Ascending aorta (tissue), 2 donors: ENCODE measurements around the gene ADAMTS2. TPM values are rescaled to one million over a fixed set of nuclear protein-coding genes. Genes with fewer than 3 reads are reported as not detected.

ENCODE experiments used
- DNase-seq, 2 donors: peaks; one replicate each; pipeline ENCODE4 v3.0.0-alpha.2; 2019; ENCODE audit warnings: low spot score in 2 of 2
- H3K27ac ChIP-seq, 2 donors: fragments of 200-600 bp; sonication (generic); one replicate each; pipeline ENCODE4 v1.5.1; 2016 to 2017; ENCODE audit warnings: mild to moderate bottlenecking in 1 of 2
- H3K27me3 ChIP-seq: fragments of 200-600 bp; sonication (generic); one replicate; pipeline ENCODE4 v1.5.1; 2017
- H3K36me3 ChIP-seq, 2 donors: fragments of 200-600 bp; sonication (generic); one replicate each; pipeline ENCODE4 v1.5.1; 2016
- H3K4me1 ChIP-seq, 2 donors: fragments of 200-600 bp; sonication (generic); one replicate each; pipeline ENCODE4 v1.5.1; 2016 to 2017; ENCODE audit warnings: mild to moderate bottlenecking in 1 of 2
- H3K4me3 ChIP-seq, 2 donors: fragments of 200-600 bp; sonication (generic); one replicate each; pipeline ENCODE4 v1.5.1; 2016 to 2017; ENCODE audit warnings: mild to moderate bottlenecking in 1 of 2
- H3K9me3 ChIP-seq, 2 donors: fragments of 200-600 bp; sonication (generic); one replicate each; pipeline ENCODE4 v1.5.1; 2016
- CTCF ChIP-seq, 3 experiments: fragments of 200-600 bp in 2 of 3; fragments of 450-650 bp in 1 of 3; sonication (generic) in 2 of 3; IDR thresholded peaks; one replicate each; pipeline ENCODE4 v1.5.1; 2016 to 2019; ENCODE audit warnings: antibody characterized with exemption in 3 of 3, mild to moderate bottlenecking in 1 of 3, moderate library complexity in 1 of 3
- intact Hi-C: fragments of 100-400 bp; cut with DNase I; formaldehyde crosslinking; loops from one replicate; pipeline ENCODE4 v1.15.1; 2023
- total RNA-seq: library from RNA; depleted of rRNA; stranded (reverse); fragments of >200 nt; gene quantifications from one replicate; pipeline ENCODE4 v1.1.0, GENCODE V29; 2016

ADAMTS2 gene
- total RNA-seq, 1 donor from 2014 or later: 51.0 TPM

GRCh38 chr5:179134511-179134910, 210.8 kb downstream of the ADAMTS2 start:
- intact Hi-C loops: no loop called here
- no peaks in the 10 kb centered on the region for H3K4me1 ChIP-seq
- no peak overlapping the region for H3K27ac ChIP-seq
- H3K27me3 ChIP-seq: no peaks in the 10 kb centered on the region
- TF ChIP-seq CTCF (IDR thresholded peaks at IDR 0.05): no peak
- H3K9me3 ChIP-seq: no peaks in the 10 kb centered on the region
- H3K4me3 ChIP-seq: no peak overlapping the region
- no peak for DNase-seq
- peaks cover 13 to 20% of the 10 kb centered on the region in 2 donors for H3K36me3 ChIP-seq

- Histone ChIP-seq H3K27me3 (no peaks in the 10 kb centered on the region), H3K4me1 (no peaks in the 10 kb centered on the region), H3K9me3 (no peaks in the 10 kb centered on the region), H3K4me3 (no peak overlapping the region), H3K36me3 (peaks cover 15 to 25% of the 10 kb centered on the region in 2 donors), H3K27ac (no peak overlapping the region)
- no peak for TF ChIP-seq CTCF (IDR thresholded peaks at IDR 0.05)
- DNase-seq: no peak
- intact Hi-C loops: no loop called here
Measured at GRCh38 chr5:179132586-179133355, 212.5 kb downstream of the ADAMTS2 start.

- Histone ChIP-seq H3K4me1 (no peaks in the 10 kb centered on the region), H3K27ac (no peak overlapping the region), H3K4me3 (no peak overlapping the region), H3K36me3 (peaks cover 15 to 32% of the 10 kb centered on the region in 2 donors), H3K27me3 (no peaks in the 10 kb centered on the region), H3K9me3 (no peaks in the 10 kb centered on the region)
- intact Hi-C loops: no loop called here
- TF ChIP-seq CTCF (IDR thresholded peaks at IDR 0.05): no peak
- no peak for DNase-seq
Measured at GRCh38 chr5:179131886-179132585, 213.2 kb downstream of the ADAMTS2 start.

DNA sequence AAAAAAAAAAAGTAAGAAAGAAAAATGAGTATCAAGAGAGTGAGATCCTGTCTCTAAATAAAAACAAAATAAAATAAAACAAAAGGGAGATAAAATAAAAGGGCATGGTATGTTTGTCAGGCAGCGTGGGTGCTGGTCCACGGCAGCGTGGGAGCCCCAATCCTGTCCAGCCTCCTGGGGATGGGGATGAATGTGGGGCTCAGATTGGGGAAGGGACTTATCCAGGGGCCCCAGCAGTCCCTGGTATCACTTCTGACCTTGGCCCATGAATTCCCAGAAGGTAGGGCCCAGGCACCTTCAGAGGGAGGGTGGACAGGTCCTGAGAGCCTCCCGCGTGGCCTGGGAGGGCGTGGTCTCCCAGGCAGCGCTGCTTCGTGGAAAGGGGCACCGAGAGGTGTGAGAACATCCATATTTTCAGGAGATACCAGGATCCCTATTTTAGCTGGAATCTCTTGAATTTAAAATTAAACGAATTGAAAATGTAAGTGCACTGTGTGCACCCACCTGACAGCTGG, 213.9 kb downstream of the ADAMTS2 start:
- Histone ChIP-seq H3K27me3 (no peaks in the 10 kb centered on the region), H3K9me3 (no peaks in the 10 kb centered on the region), H3K4me3 (no peak overlapping the region), H3K27ac (no peak overlapping the region), H3K36me3 (peaks cover 15 to 35% of the 10 kb centered on the region in 2 donors), H3K4me1 (no peaks in the 10 kb centered on the region)
- intact Hi-C loops: no loop called here
- no peak for DNase-seq
- no peak for TF ChIP-seq CTCF (IDR thresholded peaks at IDR 0.05)

- peaks cover 11 to 29% of the 10 kb centered on the region in 2 donors for H3K36me3 ChIP-seq
- no peak overlapping the region for H3K4me3 ChIP-seq
- no peaks in the 10 kb centered on the region for H3K27me3 ChIP-seq
- no peak for DNase-seq
- intact Hi-C loops: no loop called here
- TF ChIP-seq CTCF (IDR thresholded peaks at IDR 0.05): no peak
- no peaks in the 10 kb centered on the region for H3K4me1 ChIP-seq
- no peak overlapping the region for H3K27ac ChIP-seq
- H3K9me3 ChIP-seq: no peaks in the 10 kb centered on the region
Measured at GRCh38 chr5:179130101-179130681, 215.1 kb downstream of the ADAMTS2 start.
